PC-3 (cell line): ENCODE measurements around the gene RIPPLY1. TPM values are rescaled to one million over a fixed set of nuclear protein-coding genes. Genes with fewer than 3 reads are reported as not detected.

Experiments used
- ATAC-seq: fragments of 200-7000 bp; cut with Tn5 transposase; 2 replicates; pipeline ENCODE4 v1.9.1; 2020; ENCODE audit warnings: mild to moderate bottlenecking, moderate library complexity
- BruUV-seq: library from RNA; stranded (reverse); fragments of 400-500 nt; replicated peaks from 2 replicates; lab custom pipeline; 2021; lab: Mats Ljungman, UMichigan
- CTCF ChIA-PET: fragments of 300-600 bp; sonication (Branson Sonifier 250); formaldehyde crosslinking; loops from one replicate; lab custom pipeline; 2022; ENCODE audit warnings: antibody characterized with exemption; lab: Charles Lee
- POLR2A ChIA-PET: fragments of 300-600 bp; sonication (Branson Sonifier 250); formaldehyde crosslinking; loops from one replicate; lab custom pipeline; 2022; ENCODE audit warnings: antibody characterized with exemption; ENCODE audit not compliant: unreplicated experiment; lab: Charles Lee
- DNase-seq: peaks from one replicate; pipeline ENCODE4 v3.0.0-alpha.2; 2015
- H2AFZ ChIP-seq: fragments of 300-600 bp; sonication (generic); 2 replicates; pipeline ENCODE4 v1.6.0; 2016; ENCODE audit warnings: antibody characterized with exemption, low read length
- H3F3A ChIP-seq: fragments of 300-600 bp; sonication (generic); one replicate; pipeline ENCODE4 v1.6.0; 2017; ENCODE audit warnings: antibody characterized with exemption, low read length, control low read depth, mild to moderate bottlenecking; ENCODE audit not compliant: unreplicated experiment
- H3K27ac ChIP-seq: fragments of 300-600 bp; sonication (generic); 2 replicates; pipeline ENCODE4 v1.5.1; 2016; ENCODE audit warnings: mild to moderate bottlenecking, low read length
- H3K27me3 ChIP-seq: fragments of 300-600 bp; sonication (generic); 2 replicates; pipeline ENCODE4 v1.6.1; 2016; ENCODE audit warnings: low read length, mixed read lengths
- H3K36me3 ChIP-seq: fragments of 300-600 bp; sonication (generic); 2 replicates; pipeline ENCODE4 v1.6.1; 2016; ENCODE audit warnings: low read depth, mixed run types, low read length, mixed read lengths
- H3K4me1 ChIP-seq: fragments of 300-600 bp; sonication (generic); 2 replicates; pipeline ENCODE4 v1.5.1; 2016; ENCODE audit warnings: low read length; ENCODE audit not compliant: insufficient read depth
- H3K4me2 ChIP-seq: fragments of 300-600 bp; sonication (generic); 2 replicates; pipeline ENCODE4 v1.6.0; 2016; ENCODE audit warnings: low read length
- H3K4me3 ChIP-seq: fragments of 300-600 bp; sonication (generic); 2 replicates; pipeline ENCODE4 v1.5.1; 2016; ENCODE audit warnings: mild to moderate bottlenecking, low read length, mixed read lengths
- H3K79me2 ChIP-seq: fragments of 300-600 bp; sonication (generic); 2 replicates; pipeline ENCODE4 v1.6.1; 2017; ENCODE audit warnings: low read length, mixed read lengths
- H3K9ac ChIP-seq: fragments of 300-600 bp; sonication (generic); 2 replicates; pipeline ENCODE4 v1.6.0; 2016; ENCODE audit warnings: mild to moderate bottlenecking, low read length
- H3K9me2 ChIP-seq: fragments of 300-600 bp; sonication (generic); replicated peaks from 2 replicates; pipeline ENCODE4 v1.6.1; 2016; ENCODE audit warnings: mixed run types, low read length, mixed read lengths
- H3K9me3 ChIP-seq: fragments of 300-600 bp; sonication (generic); 2 replicates; pipeline ENCODE4 v1.6.1; 2016; ENCODE audit warnings: low read length, mixed read lengths
- H4K20me1 ChIP-seq: fragments of 300-600 bp; sonication (generic); 2 replicates; pipeline ENCODE4 v1.6.1; 2016; ENCODE audit warnings: low read length, mixed read lengths
- CTCF ChIP-seq: fragments of 300-600 bp; sonication (generic); conservative IDR thresholded peaks from 2 replicates; pipeline ENCODE4 v1.5.1; 2017; ENCODE audit warnings: antibody characterized with exemption, low read depth, mild to moderate bottlenecking, low read length
- EZH2 ChIP-seq: fragments of 300-600 bp; sonication (generic); IDR thresholded peaks from one replicate; pipeline ENCODE4 v1.6.1; 2017; ENCODE audit warnings: antibody characterized with exemption, mild to moderate bottlenecking, low read length; ENCODE audit not compliant: unreplicated experiment
- EZH2phosphoT487 ChIP-seq: fragments of 300-600 bp; sonication (generic); IDR thresholded peaks from 2 replicates; pipeline ENCODE4 v1.6.1; 2018; ENCODE audit warnings: mild to moderate bottlenecking, antibody characterized with exemption, low read length, borderline replicate concordance
- intact Hi-C: fragments of 100-400 bp; cut with micrococcal nuclease; formaldehyde crosslinking; loops from 2 replicates; pipeline ENCODE4 v1.9.0; 2023
- total RNA-seq: library from RNA; depleted of rRNA; stranded (reverse); fragments of >200 nt; gene quantifications from 2 replicates; pipeline ENCODE4 v1.2.3, GENCODE V29; 2014

Gene RIPPLY1
- total RNA-seq, 1 experiment from 2014 or later, result not detected

- no peaks in the 10 kb centered on the region for H3K36me3 ChIP-seq
- H4K20me1 ChIP-seq, result no peaks in the 10 kb centered on the region
- ATAC-seq (no peak), DNase-seq (no peak)
- H3K79me2 ChIP-seq, result no peaks in the 10 kb centered on the region
- H3K9me2 ChIP-seq, result no peaks in the 10 kb centered on the region
- no peak overlapping the region for H2AFZ ChIP-seq
- no peak overlapping the region for H3K4me2 ChIP-seq
- H3K9ac ChIP-seq, result no peak overlapping the region
- ChIA-PET POLR2A (no interaction called here), CTCF (no interaction called here)
- no peaks in the 10 kb centered on the region for H3K9me3 ChIP-seq
- H3K27me3 ChIP-seq, result no peaks in the 10 kb centered on the region
- BruUV-seq, result no TSS peak
- no peak overlapping the region for H3K4me3 ChIP-seq
- no peak overlapping the region for H3K27ac ChIP-seq
- intact Hi-C loops, result no loop called here
- H3K4me1 ChIP-seq, result peaks cover 69% of the 10 kb centered on the region
- H3F3A ChIP-seq, result peaks cover 7% of the 10 kb centered on the region
- TF ChIP-seq EZH2phosphoT487 (no peak), CTCF (no peak), EZH2 (no peak)
Observed at GRCh38 chrX:106951230-106951629, 48.1 kb upstream of the RIPPLY1 start.

GRCh38 chrX:106950381-106950780 is 47.2 kb upstream of the RIPPLY1 start:
- Histone ChIP-seq H2AFZ (no peak overlapping the region), H3K9me2 (no peaks in the 10 kb centered on the region), H3K9me3 (no peaks in the 10 kb centered on the region), H3K27me3 (no peaks in the 10 kb centered on the region), H3F3A (peaks cover 6% of the 10 kb centered on the region), H3K36me3 (no peaks in the 10 kb centered on the region), H3K79me2 (no peaks in the 10 kb centered on the region), H3K4me1 (peaks cover 62% of the 10 kb centered on the region), H4K20me1 (no peaks in the 10 kb centered on the region), H3K4me3 (no peak overlapping the region), H3K27ac (peak overlapping the region; percentile 78; the same call in 1 of the 2 replicates), H3K9ac (no peak overlapping the region), H3K4me2 (no peak overlapping the region)
- no peak for TF ChIP-seq EZH2
- no peak for TF ChIP-seq CTCF
- TF ChIP-seq EZH2phosphoT487, result no peak
- ATAC-seq (no peak), DNase-seq (no peak)
- BruUV-seq, result no TSS peak
- intact Hi-C loops, result no loop called here
- ChIA-PET POLR2A (interaction anchor here (0.6 kb wide), 1 partner anchor 59 kb away, joined by 4 read pairs; no protein-coding TSS in a partner anchor), CTCF (no interaction called here)

- TF ChIP-seq EZH2 (no peak), EZH2phosphoT487 (no peak), CTCF (no peak)
- no peaks in the 10 kb centered on the region for H3K36me3 ChIP-seq
- ChIA-PET POLR2A (interaction anchor here (0.6 to 0.7 kb wide), 2 partner anchors 25 to 777 kb away, joined by 5 to 6 read pairs; no protein-coding TSS in a partner anchor), CTCF (interaction anchor here (0.7 kb wide), 1 partner anchor 326 kb away, joined by 4 read pairs; no protein-coding TSS in a partner anchor)
- no peaks in the 10 kb centered on the region for H3K79me2 ChIP-seq
- H3K4me1 ChIP-seq, result peaks cover 53% of the 10 kb centered on the region
- peak; percentile 14 for DNase-seq
- peak overlapping the region; percentile 28; the same call in 1 of the 2 replicates for H3K9ac ChIP-seq
- H3K4me3 ChIP-seq, result no peak overlapping the region
- peak overlapping the region; percentile 63 for H3K4me2 ChIP-seq
- no TSS peak for BruUV-seq
- peaks cover 4% of the 10 kb centered on the region for H3F3A ChIP-seq
- no peak overlapping the region for H2AFZ ChIP-seq
- H3K27ac ChIP-seq, result peak overlapping the region; percentile 78
- H3K9me3 ChIP-seq, result no peaks in the 10 kb centered on the region
- H3K9me2 ChIP-seq, result no peaks in the 10 kb centered on the region
- no peaks in the 10 kb centered on the region for H3K27me3 ChIP-seq
- intact Hi-C loops, result no loop called here
- no peaks in the 10 kb centered on the region for H4K20me1 ChIP-seq
- ATAC-seq, result peak; percentile 25
Observed at GRCh38 chrX:106949366-106949765, 46.2 kb upstream of the RIPPLY1 start.
